Spleen (tissue), 11 donors: ENCODE data around the gene SPTY2D1. TPM values are rescaled to one million over a fixed set of nuclear protein-coding genes. Genes with fewer than 3 reads are reported as not detected.
"Not testable (repeated sequence)": the region's sequence is repeated elsewhere in the genome, so short reads cannot be mapped to it uniquely, and the experiment has no call there.

Experiments used
- DNase-seq: peaks from one replicate; pipeline ENCODE4 v3.0.0-alpha.2; 2020
- H3K27ac ChIP-seq, 8 donors: fragments of 200-600 bp; sonication (generic) in 7 of 8; 1 replicate in 4 of 8; 2 replicates in 4 of 8; pipeline versions ENCODE4 v1.5.0 to v1.8.0; 2016 to 2021; ENCODE audit warnings: inconsistent platforms in 4 of 8, mild to moderate bottlenecking in 4 of 8, moderate library complexity in 1 of 8
- H3K27me3 ChIP-seq, 7 donors: fragments of 200-600 bp; sonication (generic) in 6 of 7; replicated peaks in 1 of 7; 1 replicate in 4 of 7; 2 replicates in 3 of 7; pipeline versions ENCODE4 v1.5.0 to v1.8.0; 2016 to 2021; ENCODE audit warnings: inconsistent platforms in 3 of 7, mild to moderate bottlenecking in 1 of 7
- H3K36me3 ChIP-seq, 6 donors: fragments of 200-600 bp; sonication (generic) in 5 of 6; 1 replicate in 4 of 6; 2 replicates in 2 of 6; pipeline versions ENCODE4 v1.5.0 to v1.8.0; 2016 to 2021; ENCODE audit warnings: inconsistent platforms in 2 of 6
- H3K4me1 ChIP-seq, 6 donors: fragments of 200-600 bp; sonication (generic) in 5 of 6; 1 replicate in 3 of 6; 2 replicates in 3 of 6; pipeline versions ENCODE4 v1.5.0 to v1.8.0; 2016 to 2021; ENCODE audit warnings: inconsistent platforms in 3 of 6
- H3K4me3 ChIP-seq, 8 donors: fragments of 200-600 bp; sonication (generic) in 7 of 8; 1 replicate in 4 of 8; 2 replicates in 4 of 8; pipeline versions ENCODE4 v1.5.0 to v1.8.0; 2016 to 2021; ENCODE audit warnings: inconsistent platforms in 4 of 8, mild to moderate bottlenecking in 4 of 8, moderate library complexity in 2 of 8
- H3K9me3 ChIP-seq, 8 donors: fragments of 200-600 bp; sonication (generic) in 7 of 8; 1 replicate in 4 of 8; 2 replicates in 4 of 8; pipeline versions ENCODE4 v1.5.0 to v1.8.0; 2016 to 2021; ENCODE audit warnings: inconsistent platforms in 4 of 8
- POLR2A ChIP-seq, 3 donors: fragments of 450-650 bp; IDR thresholded peaks; one replicate each; pipeline ENCODE4 v1.5.1; 2017; ENCODE audit warnings: antibody characterized with exemption in 3 of 3, mild to moderate bottlenecking in 1 of 3
- POLR2AphosphoS5 ChIP-seq, 3 donors: sonication (generic); formaldehyde crosslinking; IDR thresholded peaks; one replicate each; pipeline ENCODE4 v1.5.1; 2017; ENCODE audit warnings: antibody characterized with exemption in 3 of 3
- WGBS, 5 donors: extraction: QIAGEN DNeasy Blood & Tissue Kit in 3 of 5; methylation state at CpG; one replicate each; pipeline versions ENCODE4 v1.1.5 to v1.1.7; 2013 to 2018; 5-methylcytosine and 5-hydroxymethylcytosine counted together
- intact Hi-C: fragments of 100-400 bp; cut with DNase I; formaldehyde crosslinking; loops from one replicate; pipeline ENCODE4 v1.15.0; 2023; ENCODE audit warnings: low total_unique reads
- polyA plus RNA-seq, 3 donors: library from polyadenylated mRNA; stranded (reverse); fragments of 200-250 nt; gene quantifications; one replicate each; pipeline ENCODE4 v1.2.1, GENCODE V29; 2013
- total RNA-seq, 7 donors: library from RNA; depleted of rRNA in 3 of 7; stranded (reverse); fragments of >200 nt in 3 of 7; fragmentation: NEBNext Ultra II Directional in 4 of 7; extraction: Animal tissue kit (Norgen Biotek cat#: 25700) in 4 of 7; gene quantifications; one replicate each; pipeline versions ENCODE4 v1.1.0 to v1.2.1, GENCODE V29; 2016 to 2021
- TF ChIP-seq, protein P1 (sequence below), 11 experiments: fragments of 200-600 bp in 7 of 11; fragments of 450-650 bp in 4 of 11; sonication (generic) in 4 of 11; IDR thresholded peaks in 8 of 11; conservative IDR thresholded peaks in 3 of 11; 1 replicate in 7 of 11; 2 replicates in 4 of 11; pipeline versions ENCODE4 v1.4.0 to v1.8.0; 2016 to 2021; ENCODE audit warnings: antibody characterized with exemption in 11 of 11, inconsistent platforms in 4 of 11, mild to moderate bottlenecking in 1 of 11
- donor health status: healthy with polysubstance abuse.
- donor health status: DM: no; HTN: no; CAD: no; lungs with moderate emphysema.
- donor health status: DM: no; HTN: no; CAD: no.
- donor health status: Bipolar disorder and iron deficiency.
- donor health status: healthy.
- donor health status: DM: no; HTN: no; CAD: no.
- donor health status: DM: yes; HTN: yes; CAD: no.

SPTY2D1 gene
- total and polyA plus RNA-seq, 10 donors: 2.4 to 23.1 (median 17.4) TPM

DNA sequence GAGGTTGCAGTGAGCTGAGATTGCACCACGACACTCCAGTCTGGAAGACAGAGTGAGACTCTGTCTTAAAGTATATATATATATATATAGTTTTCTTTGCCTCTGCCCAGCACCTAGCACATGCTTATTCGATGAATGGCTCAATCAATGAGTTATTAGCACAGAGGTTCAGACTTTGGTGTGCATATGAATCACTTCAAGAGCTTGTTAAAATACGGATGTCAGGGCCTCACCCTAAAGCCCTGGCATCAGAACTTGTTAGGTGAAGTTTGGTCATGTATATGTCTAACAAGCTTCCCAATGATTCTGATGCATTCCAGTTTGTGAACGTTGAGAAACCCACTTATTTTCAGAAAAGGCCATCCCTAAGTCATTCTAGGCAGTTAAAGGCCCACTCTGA, 42.7 kb upstream of the SPTY2D1 start:
- WGBS, 5 donors: 62 to 83% (median 75%) methylated on average over 4 of the region's 4 CpGs
- H3K27ac ChIP-seq: no peak overlapping the region
- no peaks in the 10 kb centered on the region for H3K36me3 ChIP-seq
- H3K4me1 ChIP-seq: peaks cover 0 to 9% (median 0%) of the 10 kb centered on the region in 6 donors
- intact Hi-C loops: no loop called here
- no peaks in the 10 kb centered on the region for H3K9me3 ChIP-seq
- TF ChIP-seq POLR2A (IDR thresholded peaks at IDR 0.05) (no peak), POLR2AphosphoS5 (IDR thresholded peaks at IDR 0.05) (no peak)
- TF ChIP-seq, protein P1, sequence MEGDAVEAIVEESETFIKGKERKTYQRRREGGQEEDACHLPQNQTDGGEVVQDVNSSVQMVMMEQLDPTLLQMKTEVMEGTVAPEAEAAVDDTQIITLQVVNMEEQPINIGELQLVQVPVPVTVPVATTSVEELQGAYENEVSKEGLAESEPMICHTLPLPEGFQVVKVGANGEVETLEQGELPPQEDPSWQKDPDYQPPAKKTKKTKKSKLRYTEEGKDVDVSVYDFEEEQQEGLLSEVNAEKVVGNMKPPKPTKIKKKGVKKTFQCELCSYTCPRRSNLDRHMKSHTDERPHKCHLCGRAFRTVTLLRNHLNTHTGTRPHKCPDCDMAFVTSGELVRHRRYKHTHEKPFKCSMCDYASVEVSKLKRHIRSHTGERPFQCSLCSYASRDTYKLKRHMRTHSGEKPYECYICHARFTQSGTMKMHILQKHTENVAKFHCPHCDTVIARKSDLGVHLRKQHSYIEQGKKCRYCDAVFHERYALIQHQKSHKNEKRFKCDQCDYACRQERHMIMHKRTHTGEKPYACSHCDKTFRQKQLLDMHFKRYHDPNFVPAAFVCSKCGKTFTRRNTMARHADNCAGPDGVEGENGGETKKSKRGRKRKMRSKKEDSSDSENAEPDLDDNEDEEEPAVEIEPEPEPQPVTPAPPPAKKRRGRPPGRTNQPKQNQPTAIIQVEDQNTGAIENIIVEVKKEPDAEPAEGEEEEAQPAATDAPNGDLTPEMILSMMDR (IDR thresholded peaks at IDR 0.05 in 8 of 11, conservative IDR thresholded peaks at IDR 0.05 in 3 of 11): no peak
- H3K4me3 ChIP-seq: no peak overlapping the region
- no peak for DNase-seq
- no peaks in the 10 kb centered on the region for H3K27me3 ChIP-seq

DNA sequence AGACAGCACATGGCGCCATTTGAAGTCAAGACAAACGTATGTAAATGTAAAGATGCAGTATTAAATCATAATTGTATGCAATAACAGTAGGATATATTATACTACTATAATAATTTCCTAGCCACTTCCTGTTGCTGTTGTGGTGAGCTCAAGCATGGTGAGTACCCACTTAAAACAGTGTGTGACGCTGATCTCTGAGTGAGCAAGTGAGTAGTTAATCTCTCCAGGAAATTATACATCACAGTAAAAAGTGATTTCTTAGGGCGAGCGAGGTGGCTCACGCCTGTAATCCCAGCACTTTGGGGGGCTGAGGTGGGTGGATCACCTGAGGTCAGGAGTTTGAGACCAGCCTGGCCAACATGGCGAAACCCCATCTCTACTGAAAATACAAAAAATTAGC, 38.1 kb upstream of the SPTY2D1 start:
- H3K4me3 ChIP-seq, H3K27me3 ChIP-seq, intact Hi-C loops, H3K36me3 ChIP-seq, H3K9me3 ChIP-seq, DNase-seq: not testable (repeated sequence)
- Histone ChIP-seq H3K4me1 (peaks cover 0 to 23% (median 0%) of the 10 kb centered on the region in 6 donors), H3K27ac (peak overlapping the region in 2 of 8 donors; percentile 36 to 40)
- WGBS, 5 donors: 30 to 56% (median 37%) methylated on average over 7 of the region's 7 CpGs

DNA sequence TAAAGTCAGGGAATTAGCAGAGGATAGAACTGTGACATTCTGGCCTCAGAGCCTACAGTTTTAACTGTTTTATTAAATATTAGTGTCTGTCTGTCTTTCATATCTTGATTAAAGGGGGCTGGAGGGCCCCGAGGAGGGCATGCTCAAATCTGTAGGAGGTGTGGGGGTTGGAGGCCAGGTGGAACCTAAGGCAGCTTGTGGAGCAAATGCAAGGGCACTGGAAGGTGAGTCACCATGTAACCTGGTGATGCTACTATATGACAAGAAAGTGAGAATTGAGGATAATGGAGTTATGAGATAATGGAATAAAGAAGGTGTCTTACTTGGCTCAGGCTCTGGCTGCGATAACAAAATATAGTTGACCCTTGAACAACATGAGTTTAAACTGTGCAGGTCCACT, 37.1 kb upstream of the SPTY2D1 start:
- no peak for DNase-seq
- intact Hi-C loops: no loop called here
- H3K27ac ChIP-seq: no peak overlapping the region
- WGBS, 5 donors: 82 to 94% (median 93%) methylated on average over 2 of the region's 2 CpGs
- TF ChIP-seq POLR2A (IDR thresholded peaks at IDR 0.05): no peak
- TF ChIP-seq, protein P1 (IDR thresholded peaks at IDR 0.05 in 8 of 11, conservative IDR thresholded peaks at IDR 0.05 in 3 of 11): no peak
- no peak for TF ChIP-seq POLR2AphosphoS5 (IDR thresholded peaks at IDR 0.05)
- H3K4me1 ChIP-seq: peaks cover 0 to 23% (median 0%) of the 10 kb centered on the region in 6 donors
- no peaks in the 10 kb centered on the region for H3K9me3 ChIP-seq
- no peaks in the 10 kb centered on the region for H3K36me3 ChIP-seq
- no peaks in the 10 kb centered on the region for H3K27me3 ChIP-seq
- H3K4me3 ChIP-seq: no peak overlapping the region

DNA sequence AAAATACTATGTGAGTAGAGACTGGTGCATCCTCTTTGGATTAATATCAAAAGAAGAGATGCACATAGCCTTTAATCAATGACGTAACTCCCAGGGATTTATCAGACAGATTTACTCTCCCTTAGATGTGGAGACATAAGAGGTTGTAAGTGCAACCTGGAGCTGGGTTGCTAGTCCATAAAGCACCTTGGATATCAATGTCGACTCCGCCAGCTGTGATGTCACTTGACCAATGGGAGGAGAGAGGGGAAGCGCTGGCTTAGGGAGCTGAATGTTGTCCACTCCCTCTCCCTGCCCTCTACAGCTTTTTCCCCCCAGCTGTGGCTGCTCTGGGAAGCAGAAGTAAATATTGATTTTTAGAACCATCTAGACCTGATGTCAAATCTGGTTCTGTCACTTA, 35.6 kb upstream of the SPTY2D1 start:
- Histone ChIP-seq H3K27ac (no peak overlapping the region), H3K36me3 (no peaks in the 10 kb centered on the region), H3K4me1 (peaks cover 0 to 23% (median 0%) of the 10 kb centered on the region in 6 donors), H3K9me3 (no peaks in the 10 kb centered on the region), H3K27me3 (no peaks in the 10 kb centered on the region), H3K4me3 (no peak overlapping the region)
- TF ChIP-seq, protein P1 (IDR thresholded peaks at IDR 0.05 in 8 of 11, conservative IDR thresholded peaks at IDR 0.05 in 3 of 11): no peak
- intact Hi-C loops: no loop called here
- no peak for DNase-seq
- WGBS, 5 donors: 81 to 90% (median 90%) methylated on average over 4 of the region's 4 CpGs

DNA sequence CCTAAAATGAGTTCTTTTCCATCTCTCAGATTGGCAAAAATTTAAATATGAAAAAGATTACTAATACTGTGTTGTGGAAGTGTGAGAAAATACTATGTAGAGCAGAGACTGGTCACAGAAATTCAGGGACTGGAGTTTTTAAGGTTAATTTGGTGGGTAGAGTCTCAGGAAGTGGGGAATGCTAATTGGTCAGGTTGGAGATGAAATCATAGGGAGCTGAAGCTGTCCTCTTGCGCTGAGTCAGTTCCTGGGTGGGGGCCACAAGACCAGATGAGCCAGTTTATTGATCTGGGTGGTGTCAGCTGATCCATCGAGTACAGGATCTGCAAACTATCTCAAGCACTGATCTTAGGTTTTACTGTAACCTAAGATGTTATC, 35.1 kb upstream of the SPTY2D1 start:
- TF ChIP-seq, protein P1 (IDR thresholded peaks at IDR 0.05 in 8 of 11, conservative IDR thresholded peaks at IDR 0.05 in 3 of 11): no peak
- TF ChIP-seq POLR2A (IDR thresholded peaks at IDR 0.05): no peak
- TF ChIP-seq POLR2AphosphoS5 (IDR thresholded peaks at IDR 0.05): no peak
- no peaks in the 10 kb centered on the region for H3K9me3 ChIP-seq
- peaks cover 0 to 23% (median 0%) of the 10 kb centered on the region in 6 donors for H3K4me1 ChIP-seq
- no peak overlapping the region for H3K27ac ChIP-seq
- intact Hi-C loops: no loop called here
- no peaks in the 10 kb centered on the region for H3K27me3 ChIP-seq
- no peak overlapping the region for H3K4me3 ChIP-seq
- H3K36me3 ChIP-seq: no peaks in the 10 kb centered on the region
- 21 to 36% (median 27%) methylated on average over 2 of the region's 2 CpGs for WGBS, 5 donors
- DNase-seq: no peak
